ENCODE results near the gene KRT71. TPM values are rescaled to one million over a fixed set of nuclear protein-coding genes. Genes with fewer than 3 reads are reported as not detected.
"Not testable (repeated sequence)": the region's sequence is repeated elsewhere in the genome, so short reads cannot be mapped to it uniquely, and the experiment has no call there.

Gene KRT71
- total RNA-seq = not detected
- long read RNA-seq = 0 reads

- DNase-seq (ENCODE audit: missing footprints) (no peak), ATAC-seq (no peak)
- intact Hi-C loops (cut with DNase I) = no loop called here
These were observed at the start of gene KRT71 for GRCh38 chr12:52552681-52553195. Gene KRT71, minus strand, starts transcription at chr12:52553145. Its CDS starts 68 bp downstream, at chr12:52553077.

- no peak for DNase-seq (ENCODE audit: missing footprints)
- intact Hi-C loops (cut with DNase I) = no loop called here
- no peak for ATAC-seq
These were observed 49.6 kb upstream of the KRT71 start for GRCh38 chr12:52602552-52602951.

- DNase-seq (ENCODE audit: missing footprints) (no peak), ATAC-seq (no peak)
- intact Hi-C loops (cut with DNase I) = no loop called here
These were observed 48.7 kb upstream of the KRT71 start for GRCh38 chr12:52601671-52602070.

GRCh38 chr12:52600941-52601481 is 48.1 kb upstream of the KRT71 start, which contains the start of gene KRT72:
Gene KRT72, minus strand, starts transcription at chr12:52601463. Its CDS starts 11 bp downstream, at chr12:52601452.
- intact Hi-C loops (cut with DNase I) = no loop called here
- ATAC-seq (no peak), DNase-seq (ENCODE audit: missing footprints) (no peak)

- ATAC-seq (no peak), DNase-seq (ENCODE audit: missing footprints) (no peak)
- intact Hi-C loops (cut with DNase I) = no loop called here
These were observed 47.5 kb upstream of the KRT71 start for GRCh38 chr12:52600475-52600874.

GRCh38 chr12:52600071-52600470 is 47.1 kb upstream of the KRT71 start:
- intact Hi-C loops (cut with DNase I) = no loop called here
- DNase-seq (ENCODE audit: missing footprints) (no peak), ATAC-seq (no peak)

GRCh38 chr12:52598966-52599365 is 46.0 kb upstream of the KRT71 start:
- no peak for ATAC-seq
- intact Hi-C loops (cut with DNase I) = no loop called here
- no peak for DNase-seq (ENCODE audit: missing footprints)

- intact Hi-C loops (cut with DNase I); ATAC-seq; DNase-seq (ENCODE audit: missing footprints): not testable (repeated sequence)
These were observed 41.3 kb upstream of the KRT71 start for GRCh38 chr12:52594237-52594636.

GRCh38 chr12:52591521-52591920 is 38.6 kb upstream of the KRT71 start:
- DNase-seq (ENCODE audit: missing footprints) (no peak), ATAC-seq (no peak)
- intact Hi-C loops (cut with DNase I) = no loop called here

- intact Hi-C loops (cut with DNase I) = no loop called here
- DNase-seq (ENCODE audit: missing footprints) = no peak
- ATAC-seq = no peak
These were observed 37.1 kb upstream of the KRT71 start for GRCh38 chr12:52590021-52590420.

- intact Hi-C loops (cut with DNase I) = loop anchor here (10.0 kb wide), 1 partner anchor 387 kb away; no protein-coding TSS in a partner anchor
- no peak for DNase-seq (ENCODE audit: missing footprints)
- ATAC-seq = no peak
These were observed 34.6 kb upstream of the KRT71 start for GRCh38 chr12:52587563-52587962.

GRCh38 chr12:52585946-52586345 is 33.0 kb upstream of the KRT71 start:
- DNase-seq (ENCODE audit: missing footprints) = no peak
- no peak for ATAC-seq
- intact Hi-C loops (cut with DNase I) = loop anchor here (10.0 kb wide), 1 partner anchor 389 kb away; no protein-coding TSS in a partner anchor

- DNase-seq (ENCODE audit: missing footprints) = no peak
- intact Hi-C loops (cut with DNase I) = loop anchor here (10.0 kb wide), 1 partner anchor 390 kb away; no protein-coding TSS in a partner anchor
- no peak for ATAC-seq
These were observed 32.1 kb upstream of the KRT71 start for GRCh38 chr12:52585066-52585465.

- intact Hi-C loops (cut with DNase I) = loop anchor here (5.0 to 10.0 kb wide), 2 partner anchors 83 to 391 kb away; no protein-coding TSS in a partner anchor
- ATAC-seq (no peak), DNase-seq (ENCODE audit: missing footprints) (no peak)
These were observed 31.3 kb upstream of the KRT71 start for GRCh38 chr12:52584156-52584682.

GRCh38 chr12:52582971-52583456 is 30.1 kb upstream of the KRT71 start:
- no peak for DNase-seq (ENCODE audit: missing footprints)
- intact Hi-C loops (cut with DNase I) = loop anchor here (1.0 to 10.0 kb wide), 5 partner anchors 84 to 392 kb away; no protein-coding TSS in a partner anchor
- peak; percentile 77 for ATAC-seq

GRCh38 chr12:52582486-52582885 is 29.5 kb upstream of the KRT71 start:
- DNase-seq (ENCODE audit: missing footprints) = no peak
- ATAC-seq = no peak
- intact Hi-C loops (cut with DNase I) = loop anchor here (2.0 to 10.0 kb wide), 3 partner anchors 85 to 392 kb away; no protein-coding TSS in a partner anchor

GRCh38 chr12:52581481-52581880 is 28.5 kb upstream of the KRT71 start:
- intact Hi-C loops (cut with DNase I) = loop anchor here (5.0 to 10.0 kb wide), 2 partner anchors 86 to 393 kb away; no protein-coding TSS in a partner anchor
- DNase-seq (ENCODE audit: missing footprints) (no peak), ATAC-seq (no peak)

GRCh38 chr12:52581066-52581465 is 28.1 kb upstream of the KRT71 start:
- intact Hi-C loops (cut with DNase I) = loop anchor here (5.0 to 10.0 kb wide), 2 partner anchors 86 to 394 kb away; no protein-coding TSS in a partner anchor
- DNase-seq (ENCODE audit: missing footprints) (no peak), ATAC-seq (no peak)

GRCh38 chr12:52580496-52580895 is 27.6 kb upstream of the KRT71 start:
- no peak for DNase-seq (ENCODE audit: missing footprints)
- intact Hi-C loops (cut with DNase I) = loop anchor here (5.0 to 10.0 kb wide), 2 partner anchors 87 to 394 kb away; no protein-coding TSS in a partner anchor
- no peak for ATAC-seq
